Activated CD4-positive, alpha-beta T cell treated with anti-CD3 and anti-CD28 coated beads, Interleukin-2, amount 50 U/mL, for 24 hours (primary cell): ENCODE results near the gene FADS3.
A peak's percentile ranks its signal among the peaks of the same experiment; 100 is the strongest.
"Not testable (repeated sequence)": the region's sequence is repeated elsewhere in the genome, so short reads cannot be mapped to it uniquely, and the experiment has no call there.

Experiments used
- DNase-seq, 2 donors: peaks; one replicate each; pipeline ENCODE4 v3.0.0-alpha.2; 2020; ENCODE audit warnings: low read depth in 1 of 2, low spot score in 1 of 2

FADS3 gene

GRCh38 chr11:61899146-61899841 is 7.9 kb upstream of the FADS3 start:
- DNase-seq = peak; percentile 88 to 96

- no peak for DNase-seq
Observed at GRCh38 chr11:61898247-61898582, 6.9 kb upstream of the FADS3 start.

GRCh38 chr11:61897387-61898246 is 6.3 kb upstream of the FADS3 start:
- DNase-seq = peak; percentile 61 to 70

GRCh38 chr11:61896665-61897386 is 5.5 kb upstream of the FADS3 start:
- no peak for DNase-seq

GRCh38 chr11:61895718-61896059 is 4.3 kb upstream of the FADS3 start:
- DNase-seq = no peak

- no peak for DNase-seq
Observed at GRCh38 chr11:61895046-61895717, 3.8 kb upstream of the FADS3 start.

GRCh38 chr11:61893981-61894380 is 2.6 kb upstream of the FADS3 start:
- DNase-seq = no peak

- DNase-seq = no peak
Observed at GRCh38 chr11:61892085-61892370, 683 bp upstream of the FADS3 start.

- DNase-seq = no peak
Observed at GRCh38 chr11:61890529-61891330, 615 bp downstream of the FADS3 start.

- no peak for DNase-seq
Observed at GRCh38 chr11:61889831-61890230, 1.5 kb downstream of the FADS3 start.

- no peak for DNase-seq
Observed at GRCh38 chr11:61888590-61888989, 2.8 kb downstream of the FADS3 start.

- no peak for DNase-seq
Observed at GRCh38 chr11:61887839-61888494, 3.4 kb downstream of the FADS3 start.

- no peak for DNase-seq
Observed at GRCh38 chr11:61886643-61887042, 4.7 kb downstream of the FADS3 start.

GRCh38 chr11:61885784-61886580 is 5.4 kb downstream of the FADS3 start:
- no peak for DNase-seq

- DNase-seq = no peak
Observed at GRCh38 chr11:61885166-61885778, 6.1 kb downstream of the FADS3 start.

- DNase-seq = no peak
Observed at GRCh38 chr11:61883947-61884346, 7.4 kb downstream of the FADS3 start.

GRCh38 chr11:61883327-61883726 is 8.0 kb downstream of the FADS3 start:
- DNase-seq = no peak

GRCh38 chr11:61882879-61883278 is 8.5 kb downstream of the FADS3 start:
- DNase-seq = no peak

GRCh38 chr11:61882267-61882666 is 9.1 kb downstream of the FADS3 start:
- DNase-seq = not testable (repeated sequence)
